ENCODE results near the gene CABLES1.

- TF ChIP-seq, protein P1, sequence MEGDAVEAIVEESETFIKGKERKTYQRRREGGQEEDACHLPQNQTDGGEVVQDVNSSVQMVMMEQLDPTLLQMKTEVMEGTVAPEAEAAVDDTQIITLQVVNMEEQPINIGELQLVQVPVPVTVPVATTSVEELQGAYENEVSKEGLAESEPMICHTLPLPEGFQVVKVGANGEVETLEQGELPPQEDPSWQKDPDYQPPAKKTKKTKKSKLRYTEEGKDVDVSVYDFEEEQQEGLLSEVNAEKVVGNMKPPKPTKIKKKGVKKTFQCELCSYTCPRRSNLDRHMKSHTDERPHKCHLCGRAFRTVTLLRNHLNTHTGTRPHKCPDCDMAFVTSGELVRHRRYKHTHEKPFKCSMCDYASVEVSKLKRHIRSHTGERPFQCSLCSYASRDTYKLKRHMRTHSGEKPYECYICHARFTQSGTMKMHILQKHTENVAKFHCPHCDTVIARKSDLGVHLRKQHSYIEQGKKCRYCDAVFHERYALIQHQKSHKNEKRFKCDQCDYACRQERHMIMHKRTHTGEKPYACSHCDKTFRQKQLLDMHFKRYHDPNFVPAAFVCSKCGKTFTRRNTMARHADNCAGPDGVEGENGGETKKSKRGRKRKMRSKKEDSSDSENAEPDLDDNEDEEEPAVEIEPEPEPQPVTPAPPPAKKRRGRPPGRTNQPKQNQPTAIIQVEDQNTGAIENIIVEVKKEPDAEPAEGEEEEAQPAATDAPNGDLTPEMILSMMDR (IDR thresholded peaks at IDR 0.05), result no peak
- TF ChIP-seq POLR2A (IDR thresholded peaks at IDR 0.05), result no peak
Observed at GRCh38 chr18:23188068-23188760, 52.9 kb downstream of the CABLES1 start.

Measured in uterus (tissue), 2 donors.